Stimulated activated CD4-positive, alpha-beta T cell treated with anti-CD3 and anti-CD28 coated beads, Interleukin-4, amount 100 ng/mL, for 4 hours (primary cell): ENCODE data around the gene ZBTB22.
"Not testable (repeated sequence)": the region's sequence is repeated elsewhere in the genome, so short reads cannot be mapped to it uniquely, and the experiment has no call there.

ENCODE experiments used
- DNase-seq, 2 experiments: peaks; one replicate each; pipeline ENCODE4 v3.0.0-alpha.2; 2020

ZBTB22 gene

DNA sequence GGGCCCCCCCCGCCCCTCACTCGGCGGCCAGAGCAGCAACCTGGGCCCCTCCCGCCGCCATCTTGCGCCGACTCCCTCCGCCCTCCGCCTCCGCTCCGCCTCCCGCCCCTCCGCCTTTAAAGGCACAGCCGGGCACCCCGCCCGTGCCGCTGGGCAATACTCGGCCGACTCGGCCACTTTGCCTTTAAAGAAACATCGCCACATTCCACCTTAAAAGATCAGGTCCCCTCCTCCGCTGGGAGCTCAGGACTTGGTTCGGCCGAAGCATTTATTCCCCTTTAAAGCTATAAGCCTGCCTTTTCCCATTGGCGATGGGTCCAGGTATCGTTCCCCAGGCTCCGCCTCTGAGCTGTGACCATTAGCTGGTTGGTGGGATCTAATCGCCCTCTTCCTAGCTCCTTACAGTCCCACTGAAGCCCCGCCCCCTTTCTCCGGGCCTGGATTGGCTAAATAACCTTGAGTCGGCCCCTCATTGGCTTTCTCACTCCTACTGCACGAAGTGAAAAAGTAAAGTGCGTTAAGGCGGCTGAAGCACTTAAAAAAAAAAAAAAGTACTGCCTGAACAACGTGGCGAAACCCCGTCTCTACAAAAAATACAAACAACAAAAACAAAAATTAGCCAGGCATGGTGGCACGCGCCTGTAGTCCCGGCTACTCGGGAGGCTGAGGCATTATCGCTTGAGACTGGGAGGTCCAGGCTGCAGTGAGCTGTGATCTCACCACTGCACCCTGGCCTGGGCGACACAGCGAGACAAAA is at the start of gene ZBTB22:
Gene ZBTB22 (minus strand): TSS at position 76 of the 757 bp plus-strand sequence. CDS start 828 bp downstream, outside the sequence.
- peak; percentile 92 for DNase-seq

DNA sequence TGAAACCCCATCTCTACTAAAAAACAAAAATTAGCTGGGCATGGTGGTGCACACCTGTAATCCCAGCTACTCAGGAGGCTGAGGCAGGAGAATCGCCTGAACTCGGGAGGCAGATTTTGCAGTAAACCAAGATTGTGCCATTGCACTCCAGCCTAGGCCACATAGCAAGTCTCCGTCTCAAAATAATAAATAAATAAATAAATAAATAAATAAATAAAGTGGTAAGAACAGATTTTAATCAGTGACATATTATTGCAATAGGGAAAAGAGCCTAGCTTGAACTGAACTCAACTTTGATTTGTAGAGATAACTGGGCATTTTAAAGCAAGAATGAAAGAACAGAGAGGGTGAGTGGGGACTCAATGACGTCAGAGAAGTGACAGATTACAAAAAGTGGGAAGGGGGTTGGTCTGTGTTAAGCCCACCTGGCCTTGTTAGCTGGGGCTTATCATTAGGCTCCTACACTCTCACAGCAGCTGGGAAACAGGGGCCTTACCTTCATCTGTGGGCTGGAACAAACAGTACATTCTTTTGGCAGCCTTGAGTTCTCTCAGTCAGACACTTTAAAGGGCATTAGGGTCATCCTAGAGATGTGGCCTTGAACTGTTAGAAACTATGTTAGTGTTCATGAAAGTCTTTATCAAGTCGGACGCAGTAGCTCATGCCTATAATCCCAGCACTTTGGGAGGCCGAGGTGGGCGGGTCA is 49.6 kb upstream of the ZBTB22 start:
- no peak for DNase-seq

- DNase-seq = not testable (repeated sequence)
These were observed 47.8 kb upstream of the ZBTB22 start for GRCh38 chr6:33365206-33365971.

DNA sequence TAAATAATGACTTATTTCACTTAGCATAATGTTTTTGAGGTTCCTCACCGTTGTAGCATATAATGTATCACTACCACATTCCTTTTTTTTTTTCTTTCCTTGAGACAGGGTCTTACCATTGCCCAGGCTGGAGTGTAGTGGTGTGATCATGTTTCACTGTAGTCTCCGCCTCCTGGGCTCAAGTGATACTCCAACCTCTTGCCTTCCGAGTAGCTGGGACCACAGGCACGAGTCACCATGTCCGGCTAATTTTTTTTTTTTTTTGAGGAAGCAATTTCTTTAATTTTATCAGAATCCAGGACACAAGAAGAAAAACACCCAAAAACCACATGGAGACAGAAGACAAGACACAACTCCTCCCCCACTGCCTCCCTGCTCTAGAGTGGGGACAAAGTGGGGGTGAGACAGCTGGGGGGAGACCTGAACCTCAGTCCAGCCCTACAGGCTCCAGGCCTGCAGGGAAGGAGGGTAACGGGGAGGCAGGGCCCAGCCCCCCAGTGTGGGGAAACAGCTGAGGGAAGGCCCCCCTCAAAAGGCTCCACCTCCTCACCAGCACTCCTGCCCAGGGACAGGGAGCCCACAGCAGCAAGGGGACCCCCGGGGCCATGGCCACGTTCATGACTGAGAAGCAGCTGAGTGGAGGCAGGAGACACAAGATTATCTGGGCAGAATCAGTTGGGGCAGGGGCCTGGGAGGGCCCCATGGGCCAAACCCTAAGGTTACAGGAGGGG is 47.1 kb upstream of the ZBTB22 start:
- not testable (repeated sequence) for DNase-seq

- DNase-seq = not testable (repeated sequence)
These were observed 45.9 kb upstream of the ZBTB22 start for GRCh38 chr6:33363486-33363885.

DNA sequence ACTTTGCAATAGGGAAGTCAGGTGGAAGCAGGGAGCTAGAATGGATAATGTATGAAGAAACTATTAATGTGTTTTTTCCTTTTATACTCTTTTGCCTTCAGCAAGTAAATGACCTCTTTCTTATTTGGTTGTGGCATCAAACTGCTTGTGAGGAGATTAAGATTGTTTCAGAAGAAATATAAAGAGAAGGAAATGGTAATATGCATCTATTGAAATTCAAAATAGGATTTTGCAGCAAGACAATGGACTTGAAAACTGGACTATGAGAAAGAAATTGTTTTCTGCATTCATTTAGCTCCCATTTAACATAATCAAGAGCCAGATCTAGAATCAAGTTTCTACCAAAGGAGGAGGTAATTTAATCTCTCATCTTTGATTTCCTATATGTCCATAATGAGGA is 41.8 kb upstream of the ZBTB22 start:
- DNase-seq = no peak

- DNase-seq = not testable (repeated sequence)
These were observed 39.8 kb upstream of the ZBTB22 start for GRCh38 chr6:33357160-33357871.

DNA sequence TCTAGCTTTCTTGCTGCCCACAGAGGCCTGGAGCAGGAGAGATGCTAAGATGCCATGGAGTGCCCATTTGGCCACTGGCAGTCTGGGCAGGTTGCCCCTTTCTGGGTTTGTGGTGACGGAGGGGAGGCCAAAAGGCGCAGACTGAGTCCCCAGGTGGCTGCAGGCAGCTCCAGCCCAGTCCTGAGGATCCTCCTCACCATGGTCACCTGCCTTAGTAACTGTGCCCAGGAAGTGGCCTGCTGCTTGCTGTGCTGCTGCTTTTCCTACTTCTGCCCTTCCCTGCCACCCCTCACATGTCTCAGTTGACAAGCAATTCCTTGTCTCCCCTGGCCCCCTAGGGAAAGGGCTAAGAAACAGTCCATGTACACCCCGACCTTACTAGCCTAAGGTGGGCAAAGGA is 38.8 kb upstream of the ZBTB22 start:
- no peak for DNase-seq

DNA sequence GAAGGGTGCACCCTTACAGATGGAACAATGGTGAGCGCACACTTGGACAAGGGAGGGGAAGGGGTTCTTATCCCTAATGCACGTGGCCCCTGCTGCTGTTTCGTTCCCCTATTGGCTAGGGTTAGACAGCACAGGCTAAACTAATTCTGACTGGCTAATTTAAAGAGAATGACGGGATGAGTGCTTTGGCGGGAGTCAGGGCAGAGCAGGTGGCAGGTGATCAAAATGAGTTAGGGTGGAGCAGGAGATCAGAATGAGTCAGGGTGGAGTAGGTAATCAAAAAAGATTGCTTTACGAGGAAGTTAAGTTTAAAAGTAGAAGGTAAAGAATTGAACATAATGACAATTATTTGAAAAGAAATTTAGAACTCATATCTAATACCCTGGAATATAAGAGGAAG is 38.3 kb upstream of the ZBTB22 start:
- DNase-seq = not testable (repeated sequence)

DNA sequence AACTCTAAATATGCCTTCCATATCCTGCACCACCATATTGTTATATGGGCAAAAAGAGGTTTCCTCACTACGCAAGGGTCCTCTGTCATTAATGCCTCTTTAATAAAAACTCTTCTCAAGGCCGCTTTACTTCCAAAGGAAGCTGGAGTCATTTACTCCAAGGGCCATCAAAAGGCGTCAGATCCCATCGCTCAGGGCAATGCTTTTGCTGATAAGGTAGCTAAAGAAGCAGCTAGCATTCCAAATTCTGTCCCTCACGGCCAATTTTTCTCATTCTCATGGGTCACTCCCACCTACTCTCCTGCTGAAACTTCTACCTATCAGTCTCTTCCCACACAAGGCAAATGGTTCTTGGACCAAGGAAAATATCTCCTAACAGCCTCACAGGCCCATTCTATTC is 30.3 kb upstream of the ZBTB22 start:
- no peak for DNase-seq

DNA sequence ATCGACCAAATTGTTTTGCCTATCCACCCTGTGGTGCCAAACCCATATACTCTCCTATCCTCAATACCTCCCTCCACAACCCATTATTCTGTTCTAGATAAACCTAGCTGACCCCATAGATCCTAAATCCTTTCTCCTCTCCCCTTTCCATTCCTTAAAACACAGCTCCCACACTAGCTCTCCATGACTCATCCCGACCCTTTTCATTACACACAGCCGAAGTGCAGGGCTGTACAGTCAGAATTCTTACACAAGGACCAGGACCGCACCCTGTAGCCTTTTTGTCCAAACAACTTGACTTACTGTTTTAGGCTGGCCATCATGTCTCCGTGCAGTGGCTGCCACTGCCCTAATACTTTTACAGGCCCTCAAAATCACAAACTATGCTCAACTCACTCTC is 29.4 kb upstream of the ZBTB22 start:
- not testable (repeated sequence) for DNase-seq

DNA sequence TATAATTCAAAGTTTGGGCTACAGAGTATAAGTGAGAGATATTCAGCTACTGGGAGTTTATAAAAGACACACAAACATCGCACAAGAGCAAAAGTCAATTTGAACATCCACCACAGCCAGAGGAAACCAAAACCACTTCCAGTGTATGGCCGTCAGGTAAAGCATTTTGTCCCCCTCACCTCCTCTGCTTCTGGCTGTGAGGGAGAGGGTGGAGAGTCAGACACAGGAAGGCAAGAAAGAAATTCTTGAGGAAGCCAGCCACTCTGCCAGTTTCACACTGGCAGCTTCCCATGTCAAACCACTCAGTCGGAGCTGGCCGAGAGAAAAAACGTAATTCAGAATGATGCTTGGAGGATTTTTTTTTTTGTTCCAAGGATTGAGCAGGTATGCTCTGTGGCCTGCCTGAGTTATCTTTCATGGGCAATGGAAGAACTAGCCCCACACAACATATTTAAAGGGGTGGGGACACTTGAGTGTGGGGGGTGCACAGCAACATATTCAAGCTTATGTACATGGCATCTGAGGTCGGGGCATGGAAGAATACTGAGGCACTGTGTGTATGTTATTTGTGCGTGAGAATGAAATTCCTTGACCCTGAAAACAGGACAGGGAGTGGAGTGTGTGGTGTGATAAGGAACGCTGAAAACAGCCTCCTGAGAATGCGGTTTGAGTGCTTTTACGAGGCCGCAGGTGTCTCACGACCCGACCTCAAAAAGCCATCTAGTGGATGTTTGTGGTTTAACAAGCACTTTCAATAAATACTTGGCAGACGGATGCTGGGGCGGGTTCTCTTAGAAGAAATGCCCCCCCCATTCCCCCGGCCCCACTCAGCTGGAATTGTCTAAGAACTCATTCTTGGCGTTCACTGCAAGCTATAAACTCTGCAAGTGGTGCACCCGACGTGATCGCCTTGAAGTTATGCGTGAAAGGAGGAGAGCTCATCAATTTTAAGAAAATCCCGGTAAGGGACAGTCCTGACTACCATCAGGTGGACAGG is 27.5 kb upstream of the ZBTB22 start:
- DNase-seq = peak; percentile 42 to 65

GRCh38 chr6:33343953-33344611 is 26.5 kb upstream of the ZBTB22 start:
- peak in 1 of 2 experiments; percentile 61 for DNase-seq

DNA sequence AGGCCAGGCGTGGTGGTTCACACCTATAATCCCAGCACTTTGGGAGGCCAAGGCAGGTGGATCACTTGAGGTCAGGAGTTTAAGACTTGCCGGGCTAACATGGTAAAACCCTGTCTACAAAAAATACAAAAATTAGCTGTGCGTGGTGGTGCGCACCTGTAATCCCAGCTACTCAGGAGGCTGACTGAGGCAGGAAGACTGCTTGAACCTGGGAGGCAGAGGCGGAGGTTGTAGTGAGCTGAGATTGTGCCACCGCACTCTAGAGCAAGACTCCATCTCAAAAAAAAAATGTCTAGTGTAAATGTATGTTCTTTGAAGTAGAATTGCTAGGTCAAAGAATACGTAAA is 26.0 kb upstream of the ZBTB22 start:
- DNase-seq = not testable (repeated sequence)

DNA sequence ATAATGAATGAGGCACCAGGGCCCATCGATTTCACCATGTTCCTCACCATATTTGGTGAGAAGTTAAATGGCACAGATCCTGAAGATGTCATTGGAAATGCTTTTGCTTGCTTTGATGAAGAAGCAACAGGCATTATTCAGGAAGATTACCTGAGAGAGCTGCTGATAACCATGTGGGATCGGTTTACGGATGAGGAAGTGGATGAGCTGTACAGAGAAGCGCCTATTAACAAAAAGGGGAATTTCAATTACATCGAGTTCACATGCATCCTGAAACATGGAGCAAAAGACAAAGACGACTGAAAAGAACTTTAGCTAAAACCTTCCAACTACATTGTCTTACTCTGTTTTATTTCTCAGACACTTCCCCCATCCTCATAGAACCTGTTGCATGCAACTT is 21.6 kb upstream of the ZBTB22 start:
- DNase-seq = no peak

DNA sequence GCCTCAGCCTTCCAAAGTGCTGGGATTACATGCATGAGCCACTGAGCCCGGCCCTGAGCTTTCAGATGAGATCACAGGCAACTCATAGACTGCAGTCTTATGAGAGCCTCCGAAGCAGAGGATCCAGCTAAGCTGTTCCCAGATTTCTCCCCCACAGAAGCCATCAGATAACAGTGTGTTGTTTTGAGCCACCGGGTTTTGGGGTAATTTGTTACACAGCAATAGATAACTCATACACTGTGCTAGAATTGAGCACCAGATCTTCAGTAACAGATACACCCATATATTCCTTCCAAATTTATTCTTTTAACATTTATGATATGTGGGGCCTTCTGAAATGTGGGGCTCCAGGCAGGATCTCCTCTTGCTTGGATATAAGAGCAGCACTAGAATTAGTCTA is 19.0 kb upstream of the ZBTB22 start:
- no peak for DNase-seq

DNA sequence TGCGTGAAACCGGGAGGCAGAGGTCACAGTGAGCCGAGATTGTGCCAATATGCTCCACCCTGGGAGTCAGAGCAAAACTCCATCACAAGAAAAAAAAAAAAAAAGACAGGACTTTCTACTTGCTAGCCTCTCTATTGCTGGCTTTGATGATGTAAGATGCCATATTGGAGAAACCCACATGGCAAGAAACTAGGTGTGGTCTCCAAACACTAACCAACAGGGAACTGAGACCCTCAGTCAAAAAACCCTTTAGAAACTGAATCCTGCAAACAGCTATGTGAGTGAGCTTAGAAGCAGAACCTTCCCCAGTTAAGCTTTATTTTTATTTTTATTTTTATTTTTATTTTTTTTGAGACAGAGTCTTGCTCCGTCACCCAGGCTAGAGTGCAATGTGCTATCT is 18.4 kb upstream of the ZBTB22 start:
- DNase-seq = no peak

DNA sequence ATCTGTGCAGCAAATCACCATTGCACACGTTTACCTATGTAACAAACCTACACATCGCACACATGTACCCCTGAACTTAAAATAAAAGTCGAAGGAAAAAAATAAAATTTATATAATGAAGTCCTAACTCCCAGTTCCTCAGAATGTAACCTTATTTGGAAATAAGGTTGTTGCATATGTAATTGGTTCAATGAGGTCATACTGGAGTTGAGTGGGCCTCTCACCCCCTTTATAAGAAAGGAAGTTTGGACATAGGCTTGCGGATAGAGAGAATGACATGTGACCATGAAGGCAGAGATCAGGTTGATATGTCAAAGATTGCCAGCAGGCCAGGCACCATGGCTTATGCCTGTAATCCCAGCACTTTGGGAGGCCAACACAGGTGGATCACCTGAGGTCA is 16.1 kb upstream of the ZBTB22 start:
- no peak for DNase-seq

DNA sequence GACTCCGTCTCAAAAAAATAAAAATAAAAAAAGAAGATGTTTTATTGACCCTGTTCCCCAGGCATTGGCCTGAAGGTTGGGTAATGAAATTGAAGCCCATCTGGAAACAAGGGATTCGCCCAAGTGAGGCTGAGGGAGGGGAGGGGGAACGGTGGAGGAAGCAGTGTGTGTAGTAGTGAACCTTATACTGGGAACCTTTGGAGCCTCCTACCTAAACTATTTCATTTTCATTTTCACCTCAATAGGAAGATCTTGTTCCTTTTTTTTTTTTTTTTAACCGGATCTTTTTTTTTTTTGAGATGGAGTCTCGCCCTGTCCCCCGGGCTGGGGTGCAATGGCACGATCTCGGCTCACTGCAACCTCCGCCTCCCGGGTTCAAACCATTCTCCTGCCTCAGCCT is 13.2 kb upstream of the ZBTB22 start:
- DNase-seq = no peak

DNA sequence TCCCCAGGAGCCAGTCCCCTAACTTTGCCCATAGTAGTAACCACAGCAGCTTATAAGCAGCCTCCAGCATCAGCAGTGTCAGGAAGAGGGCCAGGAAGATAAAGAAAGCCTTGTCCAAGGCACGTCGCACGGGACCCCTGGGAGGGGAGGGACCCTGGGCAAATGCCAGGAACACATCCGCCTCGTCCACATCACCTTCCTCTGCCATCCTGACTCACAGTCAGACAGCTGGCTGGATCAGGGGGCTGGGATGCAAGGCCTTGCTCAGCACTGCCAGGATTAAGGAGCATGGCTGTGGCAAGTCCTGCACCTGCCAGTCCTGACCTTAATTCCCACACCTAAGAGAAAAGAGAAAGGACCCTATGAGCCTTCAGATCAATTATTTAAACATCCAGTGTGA is 11.5 kb upstream of the ZBTB22 start:
- no peak for DNase-seq
